ENCODE measurements around the gene DAB1.

DNA sequence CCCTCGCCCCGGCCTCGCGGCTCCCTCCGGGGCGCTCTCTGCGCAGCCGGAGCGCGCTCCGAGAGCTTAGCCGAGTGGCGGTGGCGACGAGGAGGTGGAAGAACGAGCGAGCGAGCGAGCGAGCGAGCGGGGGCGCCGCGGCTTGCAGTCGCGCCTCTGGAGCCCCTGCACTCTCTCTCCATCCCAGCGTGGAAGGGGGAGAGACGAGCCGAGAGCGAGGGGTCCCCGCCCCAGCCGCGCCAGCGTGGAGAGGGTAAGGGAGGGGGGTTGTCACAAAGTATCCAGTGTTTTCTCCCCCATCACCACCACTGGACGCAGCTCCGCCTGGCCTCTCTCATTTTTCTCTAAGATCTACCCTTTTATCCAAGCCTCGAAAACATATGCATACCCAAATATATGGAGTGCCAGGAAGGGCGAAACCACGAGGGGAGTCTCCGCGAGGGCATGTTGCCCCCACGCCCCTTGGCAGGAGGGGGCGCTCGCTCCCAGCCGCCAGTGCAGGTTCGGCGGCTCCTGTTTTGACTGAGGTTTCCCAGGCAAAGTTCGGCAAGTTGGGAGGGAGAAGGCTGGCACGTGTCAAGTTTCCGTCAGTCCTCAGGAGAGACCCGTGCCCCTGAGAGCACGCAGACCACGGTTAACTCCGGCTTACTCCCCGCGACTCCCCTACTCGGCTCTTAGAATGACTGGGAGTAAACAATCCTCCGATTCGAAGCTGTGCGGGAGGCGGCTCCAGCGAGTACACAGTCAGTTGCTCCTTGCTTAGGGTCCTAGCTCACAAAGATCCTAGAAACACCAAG lies 569 bp upstream of the DAB1 start:
- no peak for TF ChIP-seq POLR2A (IDR thresholded peaks at IDR 0.05)
- TF ChIP-seq, protein P1, sequence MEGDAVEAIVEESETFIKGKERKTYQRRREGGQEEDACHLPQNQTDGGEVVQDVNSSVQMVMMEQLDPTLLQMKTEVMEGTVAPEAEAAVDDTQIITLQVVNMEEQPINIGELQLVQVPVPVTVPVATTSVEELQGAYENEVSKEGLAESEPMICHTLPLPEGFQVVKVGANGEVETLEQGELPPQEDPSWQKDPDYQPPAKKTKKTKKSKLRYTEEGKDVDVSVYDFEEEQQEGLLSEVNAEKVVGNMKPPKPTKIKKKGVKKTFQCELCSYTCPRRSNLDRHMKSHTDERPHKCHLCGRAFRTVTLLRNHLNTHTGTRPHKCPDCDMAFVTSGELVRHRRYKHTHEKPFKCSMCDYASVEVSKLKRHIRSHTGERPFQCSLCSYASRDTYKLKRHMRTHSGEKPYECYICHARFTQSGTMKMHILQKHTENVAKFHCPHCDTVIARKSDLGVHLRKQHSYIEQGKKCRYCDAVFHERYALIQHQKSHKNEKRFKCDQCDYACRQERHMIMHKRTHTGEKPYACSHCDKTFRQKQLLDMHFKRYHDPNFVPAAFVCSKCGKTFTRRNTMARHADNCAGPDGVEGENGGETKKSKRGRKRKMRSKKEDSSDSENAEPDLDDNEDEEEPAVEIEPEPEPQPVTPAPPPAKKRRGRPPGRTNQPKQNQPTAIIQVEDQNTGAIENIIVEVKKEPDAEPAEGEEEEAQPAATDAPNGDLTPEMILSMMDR (IDR thresholded peaks at IDR 0.05), result no peak
